Endothelial cell of umbilical vein (primary cell): Measurements from ENCODE around the gene FGF5. TPM values are rescaled to one million over a fixed set of nuclear protein-coding genes. Genes with fewer than 3 reads are reported as not detected.

Experiments
- BruUV-seq: library from RNA; stranded (reverse); fragments of 400-500 nt; replicated peaks from 2 replicates; lab custom pipeline; 2021; lab: Mats Ljungman, UMichigan
- CTCF ChIA-PET: fragments of 300-600, 350-600 bp; sonication (Branson Sonifier 250); formaldehyde crosslinking; loops from one replicate; lab custom pipeline; 2021; ENCODE audit warnings: antibody characterized with exemption, inconsistent platforms; lab: Charles Lee
- POLR2A ChIA-PET: fragments of 300-600, 350-600 bp; sonication (Branson Sonifier 250); formaldehyde crosslinking; loops from one replicate; lab custom pipeline; 2021; ENCODE audit warnings: antibody characterized with exemption, inconsistent platforms; lab: Charles Lee
- DNase-seq: peaks from one replicate; pipeline ENCODE4 v3.0.0-alpha.2; 2011; ENCODE audit warnings: low read depth, low spot score
- FAIRE-seq: peaks from 2 replicates; lab custom pipeline; 2011; peaks lifted over from hg19 to GRCh38; lab: Jason Lieb, UNC
- H2AFZ ChIP-seq: 2 replicates; pipeline ENCODE4 v1.6.0; 2012; ENCODE audit warnings: low read depth, low read length, control low read depth, inconsistent platforms
- H3K27ac ChIP-seq: 2 replicates; pipeline ENCODE4 v1.5.1; 2011; ENCODE audit warnings: low read depth, mild to moderate bottlenecking, control low read depth, low read length, moderate library complexity; ENCODE audit not compliant: insufficient read depth
- H3K27me3 ChIP-seq, 2 experiments: 2 replicates each; pipeline versions ENCODE4 v1.6.0 to v1.6.1; 2011; ENCODE audit warnings: low read length in 2 of 2, mixed read lengths in 1 of 2; ENCODE audit not compliant: control insufficient read depth in 2 of 2, insufficient read depth in 2 of 2
- H3K36me3 ChIP-seq, 2 experiments: 2 replicates in 1 of 2; 3 replicates in 1 of 2; pipeline ENCODE4 v1.5.1; 2011; ENCODE audit warnings: low read length in 2 of 2, mild to moderate bottlenecking in 1 of 2, moderate library complexity in 1 of 2; ENCODE audit not compliant: control insufficient read depth in 2 of 2, insufficient read depth in 2 of 2; ENCODE audit errors: extremely low read depth in 1 of 2
- H3K4me1 ChIP-seq: 3 replicates; pipeline ENCODE4 v1.5.1; 2011; ENCODE audit warnings: mild to moderate bottlenecking, low read length; ENCODE audit not compliant: control insufficient read depth, insufficient read depth; ENCODE audit errors: extremely low read depth
- H3K4me2 ChIP-seq: 2 replicates; pipeline ENCODE4 v1.6.1; 2011; ENCODE audit warnings: low read length, control low read depth, mixed read lengths; ENCODE audit not compliant: insufficient read depth
- H3K4me3 ChIP-seq, 3 experiments: fragments of 200-600 bp in 1 of 3; sonication (generic), shearing (Covaris generic) in 1 of 3; replicated peaks in 1 of 3; 2 replicates each; pipeline ENCODE4 v1.5.1; 2011 to 2016; ENCODE audit warnings: control low read depth in 3 of 3, low read length in 3 of 3, mild to moderate bottlenecking in 2 of 3, inconsistent platforms in 1 of 3, low read depth in 1 of 3, moderate library complexity in 1 of 3; ENCODE audit not compliant: insufficient read depth in 1 of 3
- H3K79me2 ChIP-seq: 2 replicates; pipeline ENCODE4 v1.6.0; 2012; ENCODE audit warnings: low read length, inconsistent platforms; ENCODE audit not compliant: control insufficient read depth, insufficient read depth
- H3K9ac ChIP-seq: replicated peaks from 2 replicates; pipeline ENCODE3; 2011; ENCODE audit warnings: low read length, control low read depth; ENCODE audit not compliant: insufficient read depth; ENCODE audit errors: extremely low read depth
- H3K9me1 ChIP-seq: replicated peaks from 3 replicates; pipeline ENCODE4 v1.6.0; 2011; ENCODE audit warnings: mild to moderate bottlenecking, low read length; ENCODE audit not compliant: control insufficient read depth, insufficient read depth; ENCODE audit errors: extremely low read depth
- H3K9me3 ChIP-seq: replicated peaks from 2 replicates; pipeline ENCODE4 v1.5.1; 2012; ENCODE audit warnings: low read length, inconsistent platforms; ENCODE audit not compliant: control insufficient read depth, insufficient read depth
- H4K20me1 ChIP-seq: replicated peaks from 2 replicates; pipeline ENCODE3; 2011; ENCODE audit warnings: mild to moderate bottlenecking, low read length; ENCODE audit not compliant: control insufficient read depth, insufficient read depth; ENCODE audit errors: extremely low read depth
- EZH2 ChIP-seq: IDR thresholded peaks from 2 replicates; pipeline ENCODE4 v1.6.1; 2012; ENCODE audit warnings: borderline replicate concordance, low read depth, mild to moderate bottlenecking, moderate library complexity, low read length, inconsistent platforms; ENCODE audit not compliant: severe bottlenecking
- FOS ChIP-seq: IDR thresholded peaks from 2 replicates; pipeline ENCODE4 v1.6.1; 2011; ENCODE audit warnings: mild to moderate bottlenecking, low read length, moderate library complexity, borderline replicate concordance; ENCODE audit not compliant: insufficient read depth
- GATA2 ChIP-seq: IDR thresholded peaks from 2 replicates; pipeline ENCODE4 v1.7.0; 2011; ENCODE audit warnings: low read depth, mild to moderate bottlenecking, moderate library complexity, mixed read lengths, low read length; ENCODE audit not compliant: insufficient read length, insufficient read depth
- JUN ChIP-seq: IDR thresholded peaks from 2 replicates; pipeline ENCODE4 v1.6.1; 2011; ENCODE audit warnings: borderline replicate concordance, low read depth; ENCODE audit not compliant: insufficient read length, insufficient read depth
- MAX ChIP-seq: IDR thresholded peaks from 2 replicates; pipeline ENCODE4 v1.6.1; 2011; ENCODE audit not compliant: insufficient read depth, insufficient read length
- MYC ChIP-seq: IDR thresholded peaks from one replicate; pipeline ENCODE4 v1.6.1; 2011; ENCODE audit warnings: mild to moderate bottlenecking, low read depth, low read length
- POLR2A ChIP-seq: IDR thresholded peaks from 2 replicates; pipeline ENCODE4 v1.6.1; 2012; ENCODE audit warnings: low read depth, mild to moderate bottlenecking, control low read depth, low read length
- POLR2AphosphoS5 ChIP-seq: IDR thresholded peaks from 2 replicates; pipeline ENCODE4 v1.6.1; 2012; ENCODE audit warnings: low read depth, mild to moderate bottlenecking, control low read depth, low read length, moderate library complexity; ENCODE audit not compliant: insufficient read depth
- dilution Hi-C: fragments of 300-500 bp; cut with MboI; formaldehyde crosslinking; loops from one replicate; pipeline ENCODE4 v1.15.0; 2019; ENCODE audit warnings: low sequenced_read_pairs; ENCODE audit not compliant: extremely low pct_ligation_motif_present
- intact Hi-C: fragments of 100-400 bp; cut with micrococcal nuclease; formaldehyde crosslinking; loops from one replicate; pipeline ENCODE4 v1.10.0; 2022
- polyA plus RNA-seq, 4 experiments: library from polyadenylated mRNA; depleted of rRNA in 3 of 4; stranded (reverse) in 3 of 4; unstranded in 1 of 4; fragments of >200 nt; gene quantifications; 2 replicates each; pipeline versions ENCODE4 v1.2.1 to v1.2.3, GENCODE V29; 2011 to 2012; ENCODE audit warnings: missing spikeins in 1 of 4
- total RNA-seq: library from RNA; stranded (reverse); gene quantifications from 2 replicates; pipeline ENCODE4 v1.2.3, GENCODE V29; 2021
- TF ChIP-seq, protein P1 (sequence below), 2 donors: IDR thresholded peaks; 1 replicate in 1 of 2; 2 replicates in 1 of 2; pipeline ENCODE4 v1.5.1; 2011; ENCODE audit warnings: low read length in 2 of 2, mild to moderate bottlenecking in 2 of 2, moderate library complexity in 2 of 2, control low read depth in 1 of 2, inconsistent platforms in 1 of 2, low read depth in 1 of 2; ENCODE audit not compliant: insufficient read depth in 1 of 2; ENCODE audit errors: extremely low read depth in 1 of 2

FGF5 gene
- total and polyA plus RNA-seq, 2 donors (not counting 3 experiments of a cell fraction or from before 2014, with no cell fraction given) = 0.13 to 0.73 TPM

- no peak for DNase-seq
- H3K27ac ChIP-seq = no peak overlapping the region
- no peak for FAIRE-seq
- POLR2A ChIA-PET = no interaction called here
- no peaks in the 10 kb centered on the region for H4K20me1 ChIP-seq
- H3K4me1 ChIP-seq = peaks cover 6% of the 10 kb centered on the region
- no peaks in the 10 kb centered on the region for H3K9me3 ChIP-seq
- TF ChIP-seq, protein P1, sequence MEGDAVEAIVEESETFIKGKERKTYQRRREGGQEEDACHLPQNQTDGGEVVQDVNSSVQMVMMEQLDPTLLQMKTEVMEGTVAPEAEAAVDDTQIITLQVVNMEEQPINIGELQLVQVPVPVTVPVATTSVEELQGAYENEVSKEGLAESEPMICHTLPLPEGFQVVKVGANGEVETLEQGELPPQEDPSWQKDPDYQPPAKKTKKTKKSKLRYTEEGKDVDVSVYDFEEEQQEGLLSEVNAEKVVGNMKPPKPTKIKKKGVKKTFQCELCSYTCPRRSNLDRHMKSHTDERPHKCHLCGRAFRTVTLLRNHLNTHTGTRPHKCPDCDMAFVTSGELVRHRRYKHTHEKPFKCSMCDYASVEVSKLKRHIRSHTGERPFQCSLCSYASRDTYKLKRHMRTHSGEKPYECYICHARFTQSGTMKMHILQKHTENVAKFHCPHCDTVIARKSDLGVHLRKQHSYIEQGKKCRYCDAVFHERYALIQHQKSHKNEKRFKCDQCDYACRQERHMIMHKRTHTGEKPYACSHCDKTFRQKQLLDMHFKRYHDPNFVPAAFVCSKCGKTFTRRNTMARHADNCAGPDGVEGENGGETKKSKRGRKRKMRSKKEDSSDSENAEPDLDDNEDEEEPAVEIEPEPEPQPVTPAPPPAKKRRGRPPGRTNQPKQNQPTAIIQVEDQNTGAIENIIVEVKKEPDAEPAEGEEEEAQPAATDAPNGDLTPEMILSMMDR (IDR thresholded peaks at IDR 0.05; ENCODE audit: extremely low read depth in 1 of 2, insufficient read depth in 1 of 2, low read depth in 1 of 2, low read length in 2 of 2) = no peak
- TF ChIP-seq EZH2 (no peak), POLR2AphosphoS5 (no peak), MYC (no peak), MAX (no peak), FOS (no peak), POLR2A (no peak), GATA2 (no peak), JUN (no peak)
- no TSS peak for BruUV-seq
- H3K36me3 ChIP-seq = no peaks in the 10 kb centered on the region
- H2AFZ ChIP-seq = peak overlapping the region; percentile 85
- no peak overlapping the region for H3K9ac ChIP-seq
- CTCF ChIA-PET = interaction anchor here (0.6 to 5.2 kb wide), 25 partner anchors 12 to 1381 kb away, joined by 3 to 99 read pairs (median 4); partner anchors contain the start of gene FGF5
- peak overlapping the region in 2 of 3 experiments; percentile 46 to 67 for H3K4me3 ChIP-seq
- H3K79me2 ChIP-seq = no peaks in the 10 kb centered on the region
- dilution Hi-C loops = no loop called here
- H3K4me2 ChIP-seq = peak overlapping the region; percentile 70
- no peaks in the 10 kb centered on the region for H3K9me1 ChIP-seq
- H3K27me3 ChIP-seq = peaks cover 18 to 64% of the 10 kb centered on the region in 2 experiments
- intact Hi-C loops = loop anchor here (10.0 kb wide), 2 partner anchors 260 to 1290 kb away; partner anchors contain the start of gene ANTXR2
Measured at GRCh38 chr4:80335226-80335553, 68.7 kb downstream of the FGF5 start.
